Renal cortex interstitium (tissue), 11 donors: ENCODE measurements around the gene METTL4. TPM values are rescaled to one million over a fixed set of nuclear protein-coding genes. Genes with fewer than 3 reads are reported as not detected.

ENCODE experiments used
- DNase-seq, 11 donors: peaks; one replicate each; pipeline ENCODE4 v3.0.0-alpha.2; 2013; ENCODE audit warnings: low read depth in 9 of 11, low spot score in 4 of 11; ENCODE audit errors: extremely low read depth in 1 of 11
- polyA plus RNA-seq, 3 donors: library from polyadenylated mRNA; unstranded; fragments of 120-200 nt; gene quantifications; one replicate each; pipeline ENCODE4 v1.2.1, GENCODE V29; 2013; ENCODE audit not compliant: insufficient read length in 3 of 3

METTL4 gene
- polyA plus RNA-seq, 3 donors = 18.2 to 22.5 (median 18.3) TPM

DNA sequence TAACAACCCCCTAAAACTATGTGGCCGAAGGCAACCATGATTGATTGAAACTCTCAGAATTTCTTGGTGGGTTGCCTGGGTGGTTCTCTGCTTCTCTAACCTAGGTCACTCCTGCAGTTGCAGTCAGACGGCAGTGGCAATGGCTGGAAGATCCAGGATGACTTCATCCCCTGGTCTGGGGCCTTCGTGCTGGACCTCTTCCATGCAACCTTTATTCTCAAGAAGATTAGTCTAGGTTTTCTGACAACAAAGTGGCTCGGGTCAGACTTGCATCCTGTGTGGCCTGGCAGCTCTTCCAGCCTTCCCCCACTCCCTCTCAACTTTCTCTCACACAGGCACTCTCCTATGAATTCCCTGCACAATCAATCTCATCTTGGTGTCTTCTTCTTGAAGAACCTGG is 76.4 kb downstream of the METTL4 start:
- DNase-seq = no peak

Other genes with a start within 250 kb of the METTL4 start
- 10 to 100 TPM; 23.3 to 35.2 (median 28.4) TPM for gene NDC80, start 52 bp upstream of the METTL4 start, polyA plus RNA-seq
- gene SMCHD1, start 84.2 kb upstream of the METTL4 start, polyA plus RNA-seq = 10 to 100 TPM; 62.5 to 77.0 (median 75.9) TPM